HG02678 (cell line): ENCODE results near the gene GPR153.

Experiments used
- ATAC-seq: cut with Tn5 transposase; IDR thresholded peaks from one replicate; pipeline ENCODE4 v1.9.1; 2021; ENCODE audit warnings: mild to moderate bottlenecking, moderate library complexity; ENCODE audit not compliant: unreplicated experiment

GPR153 gene

GRCh38 chr1:6249739-6250689 is 10.9 kb downstream of the GPR153 start:
- ATAC-seq = no peak

DNA sequence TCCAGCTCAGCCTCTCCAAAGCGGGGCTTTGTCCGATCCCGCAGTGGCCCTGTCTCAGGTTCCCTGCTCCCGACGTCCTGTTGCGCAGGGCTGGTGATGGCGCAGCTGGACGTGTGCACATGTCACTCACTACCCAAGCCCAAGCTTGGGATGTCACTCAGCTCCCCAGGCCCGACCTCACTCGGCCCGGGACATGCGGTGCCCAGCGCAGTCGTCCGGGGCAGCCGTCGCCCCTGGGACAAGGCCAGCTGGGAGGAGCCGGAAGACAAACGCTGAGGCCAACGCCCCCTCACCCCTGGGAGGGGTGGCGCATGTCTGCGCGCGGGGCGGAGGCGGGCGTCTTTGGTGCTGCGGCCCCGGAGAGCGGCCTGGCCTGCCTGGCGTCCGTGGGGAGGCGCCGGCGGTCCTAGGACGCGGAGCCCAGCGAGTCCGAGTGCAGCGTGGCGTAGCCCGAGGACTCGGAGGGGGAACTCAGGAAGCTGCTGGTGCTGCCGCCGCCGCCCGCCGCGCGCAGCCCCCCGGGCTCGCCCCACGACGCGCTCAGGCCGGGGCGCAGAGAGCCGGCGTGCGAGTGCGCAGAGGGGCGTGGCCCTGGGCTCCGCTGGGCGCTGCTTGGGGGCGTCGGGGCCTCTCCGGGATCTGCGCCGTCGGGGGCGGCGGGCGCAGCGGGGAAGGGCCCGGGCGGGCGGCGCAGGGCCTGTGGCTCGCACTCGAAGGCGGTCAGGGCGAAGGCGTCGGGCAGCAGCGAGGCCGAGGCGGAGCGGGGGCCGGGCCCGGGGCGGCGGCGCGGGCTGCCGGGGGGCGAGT is 11.8 kb downstream of the GPR153 start:
- ATAC-seq = no peak

DNA sequence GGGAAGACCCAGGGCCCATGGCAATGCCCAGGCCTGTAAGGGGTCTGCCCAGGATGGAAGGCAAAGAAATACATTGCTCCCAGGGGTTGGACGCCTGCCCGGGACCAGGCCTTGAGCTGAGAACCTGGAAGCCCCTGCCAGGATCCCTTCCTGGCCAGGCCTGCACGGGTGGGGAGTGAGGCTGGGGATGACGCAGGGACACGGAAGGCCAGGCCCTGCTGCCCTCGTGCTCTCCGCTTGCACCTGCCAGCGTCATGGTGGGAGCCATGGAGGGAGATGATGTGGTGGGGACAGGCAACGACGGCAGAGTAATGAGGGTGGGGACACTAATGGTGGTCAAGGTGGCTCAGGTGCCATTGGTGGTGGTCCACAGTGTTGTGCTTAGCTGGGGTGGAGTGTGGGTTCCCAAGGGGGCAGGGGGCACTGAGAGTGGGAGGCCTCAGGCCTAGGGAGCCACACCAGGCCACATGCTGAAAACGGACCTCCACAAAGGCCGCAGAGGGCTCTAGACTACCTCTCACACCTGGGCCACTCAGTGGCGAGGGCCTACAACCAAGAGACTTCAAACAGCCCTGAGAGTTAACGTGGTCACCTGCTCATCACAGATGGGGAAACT is 12.6 kb downstream of the GPR153 start:
- ATAC-seq = no peak

- no peak for ATAC-seq
Observed at GRCh38 chr1:6247651-6248050, 13.2 kb downstream of the GPR153 start.

GRCh38 chr1:6246497-6247467 is 14.1 kb downstream of the GPR153 start:
- peak; percentile 41 for ATAC-seq

DNA sequence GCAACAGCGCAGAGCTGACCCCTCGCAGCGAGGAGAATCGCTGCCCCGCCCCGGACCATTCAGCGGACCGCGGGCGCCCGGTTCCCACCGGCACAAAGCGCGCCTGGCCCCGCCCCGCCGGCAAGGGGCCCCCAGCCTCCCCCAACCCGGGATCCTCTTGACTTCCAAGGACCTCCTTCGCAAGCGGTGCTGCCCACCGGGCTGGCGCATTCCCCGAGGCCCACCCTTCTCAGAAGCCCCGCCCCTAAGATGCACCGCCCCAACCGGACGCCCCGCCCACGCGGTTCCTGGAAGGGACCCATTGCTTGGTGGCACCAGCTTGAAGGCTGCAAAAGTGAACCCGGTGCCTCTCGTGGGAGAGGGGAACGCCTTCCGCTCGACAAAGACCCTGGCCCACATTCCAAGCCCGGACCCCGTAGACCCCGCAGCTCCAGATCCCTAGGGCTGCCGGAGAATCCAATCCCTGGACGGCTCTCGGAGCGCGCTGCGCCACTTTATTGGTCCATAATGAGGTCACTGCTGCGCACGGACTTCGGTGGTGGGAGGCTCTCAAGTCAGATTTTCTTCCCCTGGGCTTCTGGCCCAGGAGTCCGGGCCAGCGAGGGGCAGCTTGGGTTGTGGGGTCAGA is 14.9 kb downstream of the GPR153 start:
- no peak for ATAC-seq

- ATAC-seq = peak; percentile 52
Observed at GRCh38 chr1:6245086-6245868, 15.6 kb downstream of the GPR153 start.

GRCh38 chr1:6244401-6245049 is 16.4 kb downstream of the GPR153 start:
- ATAC-seq = no peak

GRCh38 chr1:6243993-6244392 is 16.9 kb downstream of the GPR153 start, which contains the start of gene HES3:
Gene HES3, plus strand, starts transcription at chr1:6244179. Its CDS starts 187 bp downstream, at chr1:6244366.
- no peak for ATAC-seq

- ATAC-seq = no peak
Observed at GRCh38 chr1:6243053-6243834, 17.7 kb downstream of the GPR153 start.

- ATAC-seq = no peak
Observed at GRCh38 chr1:6241887-6242740, 18.8 kb downstream of the GPR153 start.

- no peak for ATAC-seq
Observed at GRCh38 chr1:6241107-6241886, 19.6 kb downstream of the GPR153 start.

- no peak for ATAC-seq
Observed at GRCh38 chr1:6239950-6240768, 20.7 kb downstream of the GPR153 start.

DNA sequence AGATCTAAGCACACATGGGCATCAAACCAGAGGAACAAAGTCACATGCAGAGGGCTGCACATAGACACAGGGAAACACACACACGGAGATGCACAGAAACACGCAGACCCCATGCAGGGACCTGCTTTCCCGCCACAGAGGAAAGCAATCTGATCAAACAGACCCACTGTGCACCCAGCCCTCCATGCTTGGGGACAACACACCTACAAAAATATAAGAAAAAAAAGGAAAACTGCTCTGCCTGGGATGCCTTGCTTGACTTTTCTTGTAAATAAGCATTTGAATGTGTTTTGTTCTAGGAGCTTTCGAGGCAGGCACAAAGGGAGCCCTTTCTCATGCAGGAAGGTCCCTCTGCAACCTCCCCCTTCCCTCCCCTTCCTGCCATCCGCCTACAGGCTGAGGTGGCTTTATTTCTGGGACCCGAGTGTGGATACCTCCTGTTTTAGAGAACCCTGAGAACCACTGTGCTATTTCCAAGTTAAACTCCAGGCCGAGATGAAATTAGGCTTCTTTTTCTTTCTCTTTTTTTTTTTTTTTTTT is 21.6 kb downstream of the GPR153 start:
- no peak for ATAC-seq

DNA sequence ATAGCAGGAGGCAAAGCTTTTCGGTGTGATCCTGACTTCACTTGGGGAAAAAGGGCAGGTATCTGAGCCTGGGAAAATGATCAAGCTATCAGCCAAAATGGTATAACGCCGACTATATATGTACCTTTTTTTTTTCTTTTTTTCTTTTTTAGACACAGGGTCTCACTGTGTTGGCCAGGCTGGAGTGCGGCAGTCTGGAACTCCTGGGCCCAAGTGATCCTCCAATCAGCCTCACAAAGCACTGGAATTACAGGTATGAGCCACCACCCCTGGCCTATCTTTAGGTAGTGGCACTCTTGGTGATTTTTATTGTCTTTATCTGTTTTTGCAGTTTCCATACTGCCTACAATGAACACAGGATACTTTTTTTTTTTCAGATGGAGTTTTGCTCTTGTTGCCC is 23.8 kb downstream of the GPR153 start:
- ATAC-seq = no peak
